GM21423 (cell line): ENCODE results near the gene CDH13.

ENCODE experiments used
- ATAC-seq: cut with Tn5 transposase; IDR thresholded peaks from one replicate; pipeline ENCODE4 v1.9.1; 2021; ENCODE audit warnings: mild to moderate bottlenecking, moderate library complexity; ENCODE audit not compliant: unreplicated experiment

Gene CDH13

DNA sequence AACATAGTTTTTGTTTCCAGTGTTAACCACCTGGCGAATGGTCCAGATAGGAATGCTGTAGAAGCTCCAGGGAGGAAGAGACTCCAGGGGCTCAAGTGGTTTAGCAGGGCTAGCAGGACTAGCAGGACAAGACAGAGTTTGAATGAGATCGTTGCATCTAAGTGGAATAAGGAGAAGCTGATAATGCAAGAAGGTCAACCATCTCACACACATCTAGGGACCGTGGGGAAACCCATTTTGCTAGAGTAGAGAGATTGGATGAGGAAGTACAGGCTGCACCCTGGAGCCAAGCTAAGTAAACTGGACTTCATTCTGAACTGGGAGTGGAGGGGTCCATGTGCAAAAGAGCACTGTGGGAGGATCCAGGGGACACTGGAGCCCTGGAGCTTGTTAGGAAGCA lies 1094.9 kb downstream of the CDH13 start:
- no peak for ATAC-seq

DNA sequence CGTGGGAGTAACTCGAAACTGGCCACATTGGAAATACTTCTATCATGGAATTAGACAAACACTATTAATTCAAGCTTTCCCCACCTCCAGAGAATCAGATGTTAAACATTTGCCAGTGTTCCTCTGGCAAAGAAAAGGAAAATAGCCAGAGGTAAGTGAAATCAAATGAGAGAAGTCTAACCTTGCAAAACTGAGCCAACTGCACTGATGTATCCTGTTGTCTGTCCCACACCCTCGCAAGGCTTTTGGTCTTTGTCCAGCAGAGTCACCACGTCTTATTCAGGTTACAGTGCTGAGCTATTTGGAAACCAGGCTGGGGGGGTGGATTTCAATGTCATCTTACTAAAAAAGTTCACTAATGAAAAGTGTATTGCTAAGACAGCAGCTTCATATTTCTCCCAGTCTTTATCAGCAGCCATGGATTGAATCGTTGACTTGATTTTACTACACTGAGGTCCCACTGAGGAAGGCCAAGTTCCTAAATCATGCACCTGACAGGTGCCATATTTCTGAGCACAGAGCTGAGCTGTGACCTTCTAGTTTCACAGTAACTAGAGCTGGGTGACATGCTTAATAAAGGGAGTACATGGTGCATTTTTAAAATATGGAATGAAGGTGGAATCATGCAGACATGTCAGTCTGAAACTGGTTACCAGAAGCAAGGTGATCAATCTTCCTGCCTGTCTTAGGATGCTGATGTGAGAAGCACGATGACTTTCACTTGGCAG lies 1095.9 kb downstream of the CDH13 start:
- ATAC-seq: no peak

DNA sequence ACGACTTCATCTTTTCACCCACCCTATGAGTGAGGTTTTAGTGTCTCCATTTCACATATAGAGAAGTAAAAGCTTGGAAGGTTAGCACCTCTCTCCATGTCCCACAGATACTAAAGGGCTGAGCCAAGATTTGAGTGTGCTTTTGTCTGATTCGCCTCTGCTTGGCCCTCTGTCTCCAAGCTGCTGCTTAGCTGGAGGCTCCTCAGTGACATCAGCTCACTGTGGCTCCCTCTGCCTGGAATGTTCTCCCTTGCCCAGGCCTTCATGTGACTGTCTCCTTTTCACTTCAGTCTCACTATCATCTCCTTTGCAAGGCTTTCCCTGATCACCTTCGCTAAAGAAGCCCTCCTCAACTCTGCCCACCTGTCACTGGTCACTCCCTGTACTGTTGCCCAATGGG lies 1096.5 kb downstream of the CDH13 start:
- ATAC-seq: no peak

DNA sequence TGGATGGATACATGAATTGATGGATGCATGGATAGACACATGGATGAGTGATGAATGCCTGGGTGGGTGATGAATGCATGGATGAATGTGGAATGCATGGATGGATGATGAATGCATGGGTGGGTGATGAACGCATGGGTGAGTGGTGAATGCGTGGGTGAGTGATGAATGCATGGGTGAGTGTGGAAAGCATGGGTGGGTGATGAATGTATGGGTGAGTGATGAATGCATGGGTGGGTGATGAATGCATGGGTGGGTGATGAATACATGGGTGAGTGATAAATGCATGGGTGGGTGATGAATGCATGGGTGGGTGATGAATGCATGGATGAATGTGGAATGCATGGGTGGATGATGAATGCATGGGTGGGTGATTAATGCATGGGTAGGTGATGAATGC lies 1097.1 kb downstream of the CDH13 start:
- ATAC-seq: no peak

DNA sequence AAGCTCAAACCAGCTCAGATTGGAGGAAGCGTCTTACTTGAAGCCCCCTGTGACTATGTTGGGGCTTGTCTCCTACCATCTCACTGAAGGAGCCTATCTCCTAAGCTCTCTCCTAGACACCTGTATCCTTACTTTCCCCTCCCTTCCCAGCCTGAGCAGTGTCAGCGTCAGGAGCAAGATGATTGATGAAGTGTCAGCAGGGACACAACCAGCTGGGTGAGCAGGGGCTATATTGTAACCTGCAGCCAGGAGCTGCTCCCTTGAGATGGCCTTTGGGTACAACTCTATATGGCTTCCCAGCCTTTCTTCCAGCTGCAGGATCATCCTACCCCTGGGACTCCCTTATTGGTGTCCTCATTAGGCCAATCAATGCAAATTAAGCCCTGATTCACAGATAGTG lies 1097.8 kb downstream of the CDH13 start:
- no peak for ATAC-seq

DNA sequence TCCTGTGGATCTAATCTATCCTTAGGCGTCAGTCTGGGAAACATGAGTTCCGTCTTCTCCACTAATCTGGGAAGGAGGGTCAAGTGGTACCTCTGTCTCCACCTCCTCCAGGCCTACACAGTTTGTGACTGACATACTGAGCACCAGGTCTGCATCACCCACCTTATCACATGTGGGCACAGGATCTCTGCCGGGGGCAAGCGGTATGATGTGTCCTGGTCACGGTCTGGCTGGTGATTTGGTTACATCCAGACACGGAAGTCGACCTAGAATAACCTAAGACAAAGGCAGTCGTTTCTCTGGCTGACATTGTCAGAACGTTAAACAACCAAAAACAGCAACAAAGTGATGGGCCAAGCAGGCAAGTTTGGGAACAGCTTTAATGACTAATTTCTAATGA lies 1098.5 kb downstream of the CDH13 start:
- no peak for ATAC-seq

DNA sequence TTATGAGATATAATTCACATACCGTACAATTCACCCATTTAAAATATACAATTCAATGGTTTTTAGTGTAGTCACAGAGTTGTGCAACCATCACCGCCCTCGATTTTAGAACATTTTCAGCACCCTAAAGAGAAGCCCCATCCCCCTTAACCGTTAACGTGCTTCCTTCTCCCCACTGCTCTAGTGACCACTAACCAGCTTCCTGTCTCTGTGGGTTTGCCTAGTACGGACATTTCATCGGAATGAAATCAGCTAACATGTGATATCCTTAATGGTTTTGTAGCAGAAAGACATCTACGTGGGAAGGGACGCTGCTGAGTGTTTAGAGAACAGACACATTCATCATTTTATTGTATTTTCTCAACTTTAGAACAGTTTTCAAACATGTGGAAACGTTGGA lies 1100.2 kb downstream of the CDH13 start:
- ATAC-seq: no peak

DNA sequence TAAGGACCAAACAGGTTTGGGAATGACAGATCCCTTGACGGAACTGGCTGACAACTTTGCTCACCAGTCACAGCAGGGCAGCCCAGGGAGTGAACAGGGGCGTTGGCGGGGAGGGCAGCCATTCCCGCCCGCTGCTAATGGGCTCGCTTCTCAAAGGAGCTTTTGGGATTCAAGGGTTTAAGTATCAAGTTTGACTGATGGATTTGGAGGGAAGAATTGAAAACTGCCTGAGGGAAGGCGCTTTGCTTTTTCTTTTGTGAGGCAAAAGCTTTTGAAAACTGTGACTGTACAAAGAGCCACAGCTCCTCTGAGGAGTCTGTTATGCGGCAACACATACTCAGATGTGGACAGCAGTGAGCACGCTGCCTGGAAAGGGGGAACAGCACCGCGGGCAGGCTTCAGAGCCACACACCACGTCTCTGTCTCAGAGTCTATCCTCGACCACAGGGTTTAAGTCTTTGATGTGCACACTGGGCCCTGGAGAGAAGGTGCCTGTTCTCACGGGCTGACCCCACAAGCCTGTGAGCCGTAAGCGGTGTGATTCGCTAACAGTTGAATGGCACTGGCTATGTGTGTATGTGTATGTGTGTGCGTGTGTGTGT lies 1101.1 kb downstream of the CDH13 start:
- no peak for ATAC-seq

DNA sequence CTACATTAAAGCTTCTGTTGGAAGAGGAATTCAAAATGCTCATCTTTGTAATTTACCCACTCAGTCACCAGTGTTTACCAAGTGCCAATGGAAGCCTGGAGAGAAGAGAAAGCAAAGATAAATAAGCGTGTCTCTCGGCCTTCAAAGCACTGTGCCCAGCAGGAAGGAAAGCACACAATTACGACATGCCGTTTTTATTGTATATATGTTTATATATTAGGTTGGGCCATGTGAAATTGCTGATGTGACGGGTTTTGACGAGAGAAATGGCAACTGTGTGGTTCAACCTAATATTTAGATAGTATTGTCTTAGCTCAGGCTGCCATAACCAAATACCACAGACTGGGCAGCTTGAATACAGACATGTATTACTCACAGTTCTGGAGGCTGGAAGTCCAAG lies 1101.7 kb downstream of the CDH13 start:
- no peak for ATAC-seq

DNA sequence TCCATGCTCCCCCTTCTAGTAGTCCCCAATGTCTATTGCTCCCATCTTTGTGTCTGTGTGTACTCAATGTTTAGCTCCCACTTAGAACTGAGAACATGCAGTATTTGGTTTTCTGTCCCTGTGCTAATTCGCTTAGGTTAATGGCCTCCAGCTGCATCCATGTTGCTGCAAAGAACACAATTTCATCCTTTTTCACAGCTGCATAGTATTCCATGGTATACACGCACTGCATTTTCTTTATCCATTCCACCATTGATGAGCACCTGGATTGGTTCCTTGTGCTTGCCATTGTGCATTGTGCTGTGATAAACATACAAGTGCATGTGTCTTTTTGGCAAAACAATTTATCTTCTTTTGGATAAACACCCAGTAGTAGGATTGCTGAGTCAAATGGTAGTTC lies 1104.0 kb downstream of the CDH13 start:
- no peak for ATAC-seq

DNA sequence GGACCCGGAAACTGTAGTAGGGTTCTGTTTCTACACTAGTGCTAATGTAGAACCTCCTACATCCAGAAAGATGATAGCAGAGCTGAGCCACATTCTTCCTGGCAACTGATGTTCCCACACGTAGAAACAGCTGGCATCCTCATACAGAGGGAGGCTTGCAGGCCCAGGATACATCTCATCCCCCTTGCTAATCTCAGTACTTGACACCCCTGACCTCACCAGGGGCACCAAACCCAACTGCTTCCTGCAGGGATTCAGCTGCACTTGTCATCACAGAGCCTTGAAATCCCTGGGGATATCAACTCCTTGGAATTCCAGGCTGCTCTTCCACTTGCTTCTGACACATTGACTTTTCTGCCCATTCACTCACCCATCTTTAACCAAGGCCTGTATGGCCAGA lies 1105.8 kb downstream of the CDH13 start:
- no peak for ATAC-seq

DNA sequence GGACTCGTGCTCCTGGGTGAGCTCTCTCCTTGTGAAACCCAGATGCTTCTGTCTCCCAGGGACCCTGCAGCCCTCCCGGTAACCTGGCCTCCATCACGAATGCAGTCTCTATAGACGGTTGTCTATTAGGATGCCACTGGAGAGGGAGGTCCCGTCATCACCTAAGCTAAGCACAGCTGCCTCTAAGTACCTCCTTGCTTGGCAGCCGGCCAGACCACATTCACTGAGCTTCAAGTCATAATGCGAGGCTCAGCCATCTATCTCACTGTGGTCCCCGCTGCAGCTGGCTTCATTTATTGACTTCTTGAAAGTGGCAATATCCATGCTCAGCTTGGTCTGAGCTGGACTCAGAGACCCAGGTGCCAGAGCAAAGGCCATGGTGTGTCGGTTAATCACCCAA lies 1106.5 kb downstream of the CDH13 start:
- no peak for ATAC-seq

DNA sequence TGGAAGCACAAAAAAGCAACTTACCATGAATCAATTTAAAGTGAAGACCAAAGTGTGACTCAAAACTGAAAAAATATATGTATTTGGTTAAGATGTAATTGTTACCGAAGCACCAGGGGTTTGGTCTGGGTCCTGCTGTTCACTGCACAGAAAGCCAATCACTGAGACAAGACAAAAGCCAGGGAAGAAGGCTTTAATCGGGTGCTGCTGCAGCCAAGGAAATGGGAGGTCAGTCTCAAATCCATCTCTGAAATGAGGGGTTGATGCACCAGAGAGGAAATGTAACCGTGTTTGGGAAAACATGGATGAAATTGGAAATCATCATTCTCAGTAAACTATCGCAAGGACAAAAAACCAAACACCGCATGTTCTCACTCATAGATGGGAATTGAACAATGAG lies 1107.4 kb downstream of the CDH13 start:
- ATAC-seq: no peak

DNA sequence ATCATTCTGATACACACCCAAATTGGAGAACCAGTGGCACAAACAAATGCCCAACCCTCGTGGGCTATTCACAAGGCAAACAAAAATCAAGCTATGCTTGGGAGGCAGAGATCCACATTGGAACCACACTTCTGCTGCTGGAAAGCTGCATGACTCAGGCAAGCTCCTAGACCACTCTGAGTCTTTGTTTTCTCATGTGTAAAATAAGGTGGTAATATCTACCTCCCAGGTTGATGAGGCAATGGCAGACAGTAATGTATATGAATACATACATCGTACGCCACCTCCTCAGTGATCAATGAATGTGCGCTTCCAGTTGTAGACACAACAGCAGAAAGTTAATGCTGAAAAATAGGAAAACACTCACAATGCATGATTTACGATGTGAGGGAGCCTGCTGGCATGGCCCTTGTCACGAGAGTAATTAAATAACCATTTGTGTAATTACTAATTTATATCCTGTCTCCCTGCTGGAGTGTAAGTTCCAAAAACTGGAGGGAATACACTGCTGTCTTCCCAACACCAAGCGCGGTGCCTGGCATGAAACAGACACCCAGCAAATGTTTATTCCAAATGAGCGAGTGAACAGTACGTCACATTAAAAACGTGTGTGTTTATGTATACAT lies 1111.1 kb downstream of the CDH13 start:
- no peak for ATAC-seq

DNA sequence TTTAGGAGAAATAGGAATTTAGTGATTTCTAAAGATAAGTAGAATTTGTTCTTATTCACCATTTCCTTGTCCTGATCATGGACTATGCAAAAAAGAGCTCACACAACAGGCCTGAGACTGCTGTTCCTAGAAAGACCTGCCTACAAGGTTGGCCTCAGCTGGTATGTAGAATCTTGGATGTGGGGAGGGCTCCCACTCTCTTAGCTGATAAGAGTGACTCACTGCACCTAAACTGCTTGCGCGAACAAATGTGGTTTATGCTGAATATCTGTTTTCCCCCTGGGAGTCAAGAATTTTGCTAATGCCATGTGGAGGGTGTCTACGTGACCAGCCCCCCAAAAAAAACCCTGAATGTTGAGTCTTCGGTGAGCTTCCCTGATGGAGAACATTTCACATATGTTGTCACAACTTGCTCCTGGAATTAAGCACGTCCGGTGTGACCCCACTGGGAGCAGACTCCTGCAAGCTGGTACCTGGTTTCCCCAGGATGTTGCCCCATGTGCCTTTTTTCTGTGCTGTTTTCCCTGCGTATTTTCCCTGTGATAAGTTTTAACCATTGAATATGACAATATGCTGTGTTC lies 1112.2 kb downstream of the CDH13 start:
- ATAC-seq: no peak

DNA sequence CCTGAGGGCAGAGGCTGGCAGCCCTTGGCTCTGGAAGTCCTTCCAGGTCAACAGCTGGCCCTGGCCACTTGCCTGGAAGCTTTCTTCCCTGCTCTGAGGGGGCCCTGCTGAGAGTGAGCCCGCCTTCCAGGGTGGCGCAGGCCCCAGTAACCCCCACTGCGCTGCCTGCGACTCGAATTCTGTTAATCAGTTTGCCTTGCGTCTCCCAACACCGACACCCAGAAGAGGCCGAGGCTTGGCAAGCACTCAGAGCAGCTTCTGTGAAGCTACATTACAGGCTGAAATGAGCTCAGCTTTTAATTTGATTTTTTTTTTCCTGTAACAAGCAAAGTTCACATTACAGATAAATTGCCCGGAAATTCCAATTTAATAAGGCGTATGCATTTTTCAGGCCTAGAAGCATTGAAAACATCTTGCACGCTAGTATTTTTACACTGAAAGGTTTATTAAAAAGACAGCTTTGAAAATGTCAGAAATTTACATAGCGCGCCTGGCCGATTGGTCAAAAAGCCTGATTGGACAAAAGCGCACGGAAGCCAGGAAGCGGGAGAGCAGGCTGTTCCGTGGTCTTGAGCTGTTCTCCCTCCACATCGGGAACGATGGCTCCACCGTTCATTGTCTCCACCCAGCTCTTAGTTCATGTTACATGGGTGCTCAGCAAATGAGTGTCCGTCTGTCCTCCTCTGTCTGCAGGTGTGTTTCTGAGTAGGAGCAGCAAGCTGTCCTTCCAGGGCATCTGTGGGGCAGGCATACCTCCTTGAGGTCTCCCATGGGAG lies 1115.5 kb downstream of the CDH13 start:
- ATAC-seq: no peak

DNA sequence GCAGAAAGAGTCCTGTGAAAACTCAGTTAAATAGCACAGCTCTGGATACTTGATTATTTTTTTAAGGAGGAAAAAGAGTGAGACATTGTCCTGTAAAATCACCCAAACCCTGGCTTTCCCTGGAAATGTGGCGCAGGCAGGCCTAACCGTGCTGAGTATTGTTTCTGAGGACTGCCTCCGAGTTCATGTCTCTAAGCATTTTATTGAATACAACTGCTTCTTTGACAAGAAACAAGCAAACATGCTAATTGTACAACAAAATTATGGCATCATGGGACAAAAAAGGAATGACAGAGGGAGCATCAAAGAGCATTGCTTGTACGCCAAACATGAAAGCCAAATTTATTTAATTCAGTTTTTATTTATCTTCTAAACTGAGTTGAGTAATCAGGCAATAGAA lies 1116.5 kb downstream of the CDH13 start:
- no peak for ATAC-seq

DNA sequence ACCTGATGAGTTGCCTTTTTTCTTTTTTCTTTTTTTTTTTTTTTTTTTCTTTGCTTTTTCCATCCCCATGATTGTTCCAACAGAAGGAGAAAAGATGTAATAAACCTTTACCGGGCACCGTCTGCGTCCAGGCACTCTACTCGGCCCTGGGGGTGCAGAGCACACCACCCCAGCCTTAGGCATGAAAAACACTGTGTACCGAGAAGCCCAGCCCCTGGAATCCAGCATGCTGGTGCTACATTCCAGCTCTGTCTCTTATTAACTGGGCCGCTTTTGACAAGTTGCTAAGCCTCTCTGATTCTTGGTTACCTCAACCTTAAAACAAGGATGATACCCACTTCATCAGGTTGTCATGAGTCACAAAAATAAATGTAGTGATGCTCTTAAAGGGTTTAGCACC lies 1117.0 kb downstream of the CDH13 start:
- no peak for ATAC-seq

DNA sequence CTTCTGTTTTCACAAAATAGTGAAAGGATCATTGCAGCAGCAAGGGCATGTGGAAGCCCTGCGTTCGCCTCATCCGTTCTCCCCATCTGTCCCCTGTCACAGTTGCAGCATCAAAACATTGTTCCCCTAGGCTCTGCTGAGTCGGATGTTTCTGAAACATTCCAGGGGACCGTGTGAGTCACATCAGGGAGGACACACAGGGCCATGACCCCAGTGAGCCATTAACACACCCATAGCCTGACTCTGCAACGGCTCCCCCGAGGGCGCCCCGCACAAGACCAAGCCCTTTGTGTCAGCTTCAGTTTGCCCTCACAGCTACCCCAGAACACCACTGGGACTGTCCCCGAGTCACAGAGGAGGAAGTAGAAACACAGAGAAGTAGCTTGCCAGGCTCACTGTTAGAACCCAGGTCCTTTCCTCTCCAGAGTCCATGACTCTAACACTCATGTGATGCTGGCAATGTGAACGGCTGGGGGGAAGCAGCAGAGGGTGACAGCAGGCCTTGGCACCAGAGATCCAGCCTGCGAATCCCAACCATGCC lies 1117.7 kb downstream of the CDH13 start:
- no peak for ATAC-seq

DNA sequence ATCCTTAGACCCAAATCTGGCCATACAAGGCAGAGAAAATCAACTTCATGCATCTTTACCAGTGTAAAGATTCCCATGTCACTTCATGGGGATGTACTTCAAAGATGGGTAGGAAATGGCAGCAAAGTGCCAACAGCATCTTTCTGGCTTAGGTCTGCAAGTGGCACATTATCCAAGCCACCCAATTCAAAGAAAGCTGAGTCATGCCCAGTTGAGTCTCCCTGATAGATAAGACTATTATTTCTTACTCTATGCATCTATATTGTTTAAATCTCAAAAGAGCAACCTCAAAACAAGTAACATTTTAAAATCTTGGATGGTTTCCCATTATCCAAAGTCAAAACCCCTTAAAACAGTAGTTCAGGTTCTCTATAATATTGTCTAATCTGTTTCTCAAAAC lies 1119.8 kb downstream of the CDH13 start:
- no peak for ATAC-seq

DNA sequence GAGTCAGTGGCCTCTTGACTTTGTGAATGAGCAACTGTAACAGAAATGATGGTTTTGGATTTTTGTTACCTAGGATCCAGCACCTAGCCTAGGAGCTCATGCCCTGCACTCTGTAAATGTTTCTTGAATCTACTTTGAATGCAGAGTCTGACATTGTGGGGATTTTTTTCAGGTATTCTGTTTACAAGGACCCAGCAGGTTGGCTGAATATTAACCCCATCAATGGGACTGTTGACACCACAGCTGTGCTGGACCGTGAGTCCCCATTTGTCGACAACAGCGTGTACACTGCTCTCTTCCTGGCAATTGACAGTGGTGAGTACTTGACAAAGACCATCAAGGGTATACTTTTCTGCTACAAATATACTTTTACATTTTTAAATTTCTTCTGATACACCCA lies 1121.2 kb downstream of the CDH13 start:
- ATAC-seq: no peak
